Stimulated activated CD4-positive, alpha-beta T cell treated with anti-CD3 and anti-CD28 coated beads, Interleukin-4, amount 100 ng/mL, for 24 hours (primary cell): ENCODE results near the gene BECN2.
"Not testable (repeated sequence)": the region's sequence is repeated elsewhere in the genome, so short reads cannot be mapped to it uniquely, and the experiment has no call there.

Experiments
- DNase-seq: peaks from one replicate; pipeline ENCODE4 v3.0.0-alpha.2; 2020

The BECN2 gene

DNA sequence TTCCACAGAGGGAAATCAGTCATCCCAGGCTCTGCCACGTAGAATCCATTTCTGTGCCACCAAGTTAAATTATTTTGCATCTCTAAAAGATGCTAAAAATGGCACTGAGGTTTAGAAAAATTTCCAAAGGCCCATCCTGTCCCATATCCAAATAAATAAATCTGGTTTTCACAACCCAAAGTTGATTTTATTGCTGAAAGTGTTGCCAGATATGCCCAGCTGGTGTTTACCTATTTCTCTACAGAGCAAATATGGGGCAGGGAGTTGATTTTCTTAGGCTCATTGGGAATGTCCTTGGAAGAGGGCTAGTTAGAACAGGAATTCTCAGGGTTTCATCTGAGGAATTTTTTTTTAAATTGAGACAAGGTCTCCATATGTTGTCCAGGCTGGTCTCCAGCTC lies 22.4 kb downstream of the BECN2 start:
- DNase-seq = no peak

DNA sequence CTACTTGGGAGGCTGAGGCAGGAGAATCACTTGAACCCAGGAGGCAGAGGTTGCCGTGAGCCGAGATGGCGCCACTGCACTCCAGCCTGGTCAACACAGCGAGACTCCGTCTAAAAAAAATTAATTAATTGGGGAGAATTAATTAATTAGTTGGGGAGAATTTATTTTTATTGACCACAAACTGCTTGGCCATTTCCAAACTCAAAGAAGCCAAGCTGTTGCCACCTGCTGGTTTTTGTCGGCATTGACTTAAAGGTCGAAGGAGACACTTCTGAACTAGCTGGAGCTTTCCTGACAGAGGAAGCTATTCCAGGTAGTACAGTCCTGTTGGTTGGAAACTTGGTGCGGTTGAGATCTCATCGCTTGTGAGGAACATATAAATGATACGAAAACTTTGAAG lies 28.2 kb downstream of the BECN2 start:
- DNase-seq = peak; percentile 4

GRCh38 chr1:241988389-241988930 lies 30.9 kb downstream of the BECN2 start:
- not testable (repeated sequence) for DNase-seq

- no peak for DNase-seq
These were observed 32.5 kb downstream of the BECN2 start for GRCh38 chr1:241990040-241990439.

DNA sequence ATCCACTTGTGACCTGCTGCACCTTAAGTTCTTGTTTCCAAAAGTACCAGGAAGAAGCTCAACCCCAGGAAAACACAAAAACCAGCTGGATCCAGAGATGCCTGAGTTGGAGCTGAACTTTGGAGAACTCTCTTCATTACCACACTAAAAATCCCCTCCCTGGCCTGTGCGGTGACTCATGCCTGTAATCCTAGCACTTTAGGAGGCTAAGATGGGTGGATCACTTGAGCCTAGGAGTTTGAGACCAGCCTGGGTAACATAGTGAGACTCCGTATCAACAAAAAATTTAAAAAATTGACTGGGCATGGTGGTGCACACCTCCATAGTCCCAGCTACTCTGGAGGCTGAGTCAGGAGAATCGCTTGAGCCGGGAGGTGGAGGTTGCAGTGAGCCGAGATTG lies 35.2 kb downstream of the BECN2 start:
- no peak for DNase-seq

DNA sequence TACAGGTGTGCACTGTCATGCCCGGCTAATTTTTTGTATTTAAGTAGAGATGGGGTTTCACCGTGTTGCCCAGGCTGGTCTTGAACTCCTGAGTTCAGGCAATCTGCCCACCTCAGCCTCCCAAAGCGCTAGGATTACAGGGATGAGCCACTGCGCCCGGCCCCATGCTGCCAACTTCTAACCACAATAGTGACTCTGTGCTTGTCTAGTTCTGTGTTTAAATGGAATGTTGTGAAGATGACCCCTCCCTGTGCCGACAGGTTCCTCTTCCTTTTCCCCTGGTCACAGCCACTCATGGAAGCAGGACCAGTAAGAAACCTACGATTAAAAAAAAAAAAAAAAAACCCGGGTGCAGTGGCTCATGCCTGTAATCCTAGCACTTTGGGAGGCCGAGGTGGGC lies 36.6 kb downstream of the BECN2 start:
- DNase-seq = no peak

DNA sequence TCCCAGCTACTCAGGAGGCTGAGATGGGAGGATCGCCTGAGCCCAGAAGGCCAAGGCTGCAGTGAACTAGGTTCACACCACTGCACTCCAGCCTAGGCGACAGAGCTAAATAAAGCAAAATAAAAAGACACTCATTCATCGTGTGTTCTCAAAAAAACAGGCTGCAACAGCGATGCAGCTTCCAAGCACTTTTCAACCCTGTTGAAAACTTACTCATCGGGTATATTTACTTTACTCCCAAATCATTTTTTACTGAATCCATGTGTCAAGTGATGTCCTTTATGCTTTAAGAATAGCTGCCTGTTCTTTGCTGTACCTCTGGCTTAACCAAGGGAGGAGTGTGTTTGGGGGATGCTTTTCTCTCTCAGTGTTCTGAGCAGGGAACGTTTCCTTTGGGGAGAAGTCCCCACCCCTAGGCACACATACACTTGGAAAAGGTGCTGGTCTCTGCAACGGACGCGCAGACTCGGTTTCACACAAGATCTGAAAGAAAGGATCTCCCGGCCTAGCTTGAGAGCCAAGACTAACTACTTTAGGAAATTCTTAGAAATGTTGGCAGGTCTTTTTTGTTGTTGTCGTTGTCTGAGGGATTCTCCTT lies 39.9 kb downstream of the BECN2 start:
- DNase-seq = no peak

DNA sequence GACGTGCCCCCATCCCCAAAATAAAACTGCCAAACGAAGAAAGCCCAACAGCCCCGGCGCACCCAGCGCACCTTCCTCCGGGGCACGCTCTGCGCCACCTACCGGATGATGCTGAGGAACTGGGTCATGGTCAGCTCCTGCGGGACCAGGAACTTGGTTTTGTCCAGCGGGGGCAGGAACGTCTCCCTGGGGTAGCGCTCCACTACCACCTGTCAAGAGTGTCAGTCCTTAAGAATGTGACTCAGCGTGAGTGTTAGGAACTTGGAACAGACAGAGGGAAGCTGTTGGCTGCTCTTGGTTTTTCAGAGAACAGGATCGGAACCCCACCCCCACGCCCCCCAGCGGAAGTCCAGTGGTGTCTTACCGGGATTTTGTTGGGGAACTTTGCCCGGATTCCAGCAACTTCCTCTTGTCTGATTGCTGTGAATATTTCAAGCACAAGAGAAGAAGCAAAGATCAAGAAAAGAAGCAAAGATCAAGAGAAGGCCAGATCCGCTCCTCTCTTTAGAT lies 40.9 kb downstream of the BECN2 start:
- DNase-seq = peak; percentile 49

DNA sequence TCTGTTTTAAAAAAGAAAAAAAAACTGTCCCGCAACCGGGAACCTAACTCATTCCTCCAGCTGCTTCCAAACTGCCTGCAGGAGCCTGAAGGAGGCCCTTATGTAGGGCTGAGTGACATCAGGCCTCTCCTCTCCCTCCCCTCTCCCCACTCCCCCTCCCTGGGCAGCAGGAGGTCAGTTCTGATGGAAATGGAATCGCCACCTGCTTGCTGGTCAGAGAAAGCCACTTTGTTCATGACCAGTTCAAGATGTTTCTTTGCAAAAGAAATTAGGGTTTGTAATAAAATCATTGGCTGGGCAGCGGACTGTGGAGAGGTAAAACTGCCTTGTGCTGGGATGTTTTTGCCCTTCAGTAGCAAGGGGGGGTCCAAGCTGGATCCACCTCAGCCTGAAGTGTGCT lies 41.5 kb downstream of the BECN2 start, which contains the start of gene MAP1LC3C:
Gene MAP1LC3C, minus strand, starts transcription at position 73 of the 400 bp plus-strand sequence. CDS start 90 bp downstream, outside the sequence.
- DNase-seq = no peak

DNA sequence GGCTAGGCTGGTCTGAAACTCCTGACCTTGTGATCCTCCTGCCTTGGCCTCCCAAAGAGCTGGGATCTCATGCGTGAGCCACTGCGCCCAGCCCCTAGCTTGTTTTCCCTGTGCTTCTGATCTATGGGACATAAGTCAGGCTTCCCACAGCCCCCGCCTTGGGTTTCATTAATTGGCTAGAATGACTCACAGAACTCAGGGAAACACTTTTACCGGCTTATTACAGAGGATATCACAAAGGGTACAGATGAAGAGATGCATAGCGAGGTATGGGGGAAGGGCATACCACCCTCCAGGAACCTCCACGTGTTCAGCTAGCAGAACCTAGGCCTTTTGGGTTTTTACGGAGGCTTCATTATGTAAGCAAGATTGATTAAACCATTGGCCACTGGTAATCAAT lies 42.9 kb downstream of the BECN2 start:
- no peak for DNase-seq

DNA sequence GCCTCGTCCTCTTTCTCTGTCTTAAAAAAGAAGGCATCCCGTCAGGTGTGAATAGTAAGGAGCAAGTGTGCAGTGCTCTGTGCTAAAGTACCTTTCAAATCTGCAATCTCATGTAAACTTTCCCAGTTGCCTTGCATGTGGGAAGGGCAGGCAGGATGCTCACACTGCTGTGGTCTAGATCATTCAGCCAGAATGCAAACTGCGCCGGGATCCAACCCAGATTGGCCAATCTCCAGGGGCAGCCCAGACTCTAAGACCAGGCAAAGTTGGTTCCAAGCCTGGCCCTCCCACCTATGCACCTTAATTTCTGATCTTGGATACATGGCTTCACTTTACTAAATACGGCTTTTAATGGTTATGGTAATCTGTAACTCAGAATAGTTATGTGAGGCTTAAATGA lies 44.5 kb downstream of the BECN2 start:
- no peak for DNase-seq

DNA sequence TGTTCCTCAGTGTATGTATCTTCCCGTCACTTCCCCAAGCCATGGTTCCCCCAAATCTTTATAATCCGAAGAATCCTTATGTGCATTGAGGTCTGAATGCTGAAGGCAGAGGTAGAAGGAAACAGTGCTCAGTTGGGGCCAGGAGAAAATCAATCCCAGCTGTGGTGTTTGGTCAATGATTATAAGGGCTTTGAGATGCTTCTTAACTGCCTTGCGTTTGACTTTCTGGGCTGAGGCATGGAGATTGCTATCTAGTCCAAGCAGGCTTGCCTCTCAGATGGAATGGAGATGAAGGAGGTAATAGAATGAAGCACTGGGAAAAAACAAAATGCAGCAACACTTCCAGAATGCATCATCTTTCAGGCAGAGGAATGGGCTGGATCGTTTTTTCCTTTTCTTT lies 44.9 kb downstream of the BECN2 start:
- DNase-seq = no peak

DNA sequence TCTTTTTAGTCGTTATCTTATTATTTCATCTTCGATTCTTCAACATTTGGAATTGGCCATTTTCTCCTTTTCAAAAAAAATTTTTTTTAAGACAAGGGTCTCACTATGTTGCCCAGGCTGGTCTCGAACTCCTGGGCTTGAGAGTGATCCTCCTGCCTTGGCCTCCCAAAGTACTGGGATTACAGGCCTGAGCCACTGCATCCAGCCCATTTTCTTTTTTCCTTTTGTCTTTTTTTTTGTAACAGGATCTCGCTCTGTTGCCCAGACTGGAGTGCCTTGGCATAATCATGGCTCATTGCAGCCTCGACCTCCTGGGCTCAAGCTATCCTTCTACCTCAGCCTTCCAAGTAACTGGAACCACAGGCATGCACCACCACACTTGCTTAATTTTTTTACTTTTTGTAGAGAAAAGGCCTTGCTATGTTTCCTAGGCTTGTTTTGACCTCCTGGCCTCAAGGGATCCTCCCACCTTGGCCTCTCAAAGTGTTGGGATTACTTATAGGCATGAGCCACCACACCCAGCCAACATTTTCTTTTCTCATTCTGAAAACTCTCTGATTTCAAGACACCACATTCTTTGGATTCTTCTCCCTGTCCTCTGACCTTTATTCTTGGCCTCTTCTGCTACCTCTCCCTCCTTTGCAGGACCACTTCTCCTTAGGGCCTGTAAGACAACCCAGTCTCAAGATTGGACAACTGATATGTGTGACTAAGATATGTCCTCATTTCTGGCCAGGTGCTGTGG lies 47.4 kb downstream of the BECN2 start:
- DNase-seq = no peak

GRCh38 chr1:242005866-242006535 lies 48.4 kb downstream of the BECN2 start:
- no peak for DNase-seq

GRCh38 chr1:242006976-242007375 lies 49.4 kb downstream of the BECN2 start:
- DNase-seq = no peak
